Measurements from ENCODE around the gene CEBPA.

The CEBPA gene

GRCh38 chr19:33251526-33252090 lies 50.7 kb downstream of the CEBPA start:
- no peak for TF ChIP-seq Cebpa-rat (IDR thresholded peaks at IDR 0.05)
- H3K9me3 ChIP-seq (replicated peaks in 1 of 11) = no peaks in the 10 kb centered on the region
- no peaks in the 10 kb centered on the region for H3K27me3 ChIP-seq
- no peaks in the 10 kb centered on the region for H3K36me3 ChIP-seq
- peak overlapping the region; percentile 26 to 80 (median 40); a peak in 16 of 22 replicates for H3K4me2 ChIP-seq
- H3K4me3 ChIP-seq = no peak overlapping the region
- H3K9ac ChIP-seq = 0 out of 22 replicates have a peak overlapping the region, but pooled peaks of 1 of the 11 experiments have one; percentile 15
- H3K27ac ChIP-seq = no peak overlapping the region
- H3K4me1 ChIP-seq = peaks cover 14 to 64% (median 26%) of the 10 kb centered on the region in 10 experiments; a peak in 19 of 20 replicates
- H4K20me1 ChIP-seq = no peaks in the 10 kb centered on the region

DNA sequence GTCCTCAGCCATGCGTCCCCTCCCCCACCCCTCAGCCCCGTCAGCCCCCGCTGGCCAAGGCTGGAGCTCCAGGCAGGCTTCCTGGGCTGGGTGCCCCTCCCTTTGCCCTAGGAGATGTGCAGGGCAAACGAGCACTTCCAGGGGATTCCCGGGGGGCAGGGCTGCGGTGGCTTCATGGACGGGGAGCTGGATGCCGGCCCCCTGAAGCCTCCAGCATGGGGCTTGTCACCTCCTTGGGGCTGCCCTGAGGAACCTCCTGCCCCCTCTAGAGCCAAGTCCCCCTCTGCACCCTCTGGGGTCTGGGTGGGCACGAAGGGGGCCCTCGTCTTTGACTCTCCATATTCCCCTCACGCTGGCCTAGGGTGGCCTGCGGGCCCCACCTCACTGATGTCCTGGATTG lies 51.3 kb downstream of the CEBPA start:
- H3K36me3 ChIP-seq = no peaks in the 10 kb centered on the region

DNA sequence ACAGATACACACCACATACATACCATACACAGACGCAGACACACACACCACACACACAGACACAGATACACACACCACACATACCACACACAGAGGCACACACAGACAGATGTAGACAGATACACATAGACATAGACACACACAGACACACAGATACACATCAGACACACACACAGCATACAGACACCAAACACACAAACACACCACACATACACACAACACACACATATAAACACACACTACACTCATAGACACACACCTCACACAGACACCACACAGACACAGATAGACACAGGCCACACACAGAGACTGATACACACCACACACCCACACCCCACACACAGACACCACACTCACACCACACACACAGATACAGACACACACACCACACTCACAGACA lies 51.8 kb downstream of the CEBPA start:
- Histone ChIP-seq H3K4me2 (peak overlapping the region in 8 of 11 experiments; percentile 26 to 84 (median 39); a peak in 6 of 22 replicates), H3K4me1 (peaks cover 14 to 64% (median 26%) of the 10 kb centered on the region in 10 experiments; a peak in 19 of 20 replicates), H3K9ac (no peak overlapping the region), H3K27me3 (no peaks in the 10 kb centered on the region), H3K9me3 (replicated peaks in 1 of 11) (peaks cover 6 to 10% (median 8%) of the 10 kb centered on the region in 11 experiments), H3K4me3 (no peak overlapping the region), H4K20me1 (no peaks in the 10 kb centered on the region), H3K27ac (no peak overlapping the region), H3K36me3 (no peaks in the 10 kb centered on the region)
- no peak for TF ChIP-seq Cebpa-rat (IDR thresholded peaks at IDR 0.05)

More for the DNA sequence above, 51.3 kb downstream of the CEBPA start:
- peaks cover 14 to 64% (median 26%) of the 10 kb centered on the region in 10 experiments; a peak in 19 of 20 replicates for H3K4me1 ChIP-seq
- H3K4me3 ChIP-seq = no peak overlapping the region
- no peaks in the 10 kb centered on the region for H3K27me3 ChIP-seq
- TF ChIP-seq Cebpa-rat (IDR thresholded peaks at IDR 0.05) = no peak
- peak overlapping the region in 1 of 11 experiments; percentile 15; a peak in 1 of 22 replicates for H3K9ac ChIP-seq
- peaks cover 2 to 5% (median 3%) of the 10 kb centered on the region in 11 experiments for H3K9me3 ChIP-seq (replicated peaks in 1 of 11)
- H3K27ac ChIP-seq = no peak overlapping the region
- no peaks in the 10 kb centered on the region for H4K20me1 ChIP-seq
- H3K4me2 ChIP-seq = peak overlapping the region; percentile 26 to 80 (median 40); a peak in 17 of 22 replicates

Measured in BLaER1 treated with 17β-estradiol and CSF1 and Interleukin-3, amounts not matched to agents 10 nM and 100 nM (cell line).